Effector memory CD8-positive, alpha-beta T cell (primary cell): ENCODE results near the gene CRIP2.
A peak's percentile ranks its signal among the peaks of the same experiment; 100 is the strongest.

ENCODE experiments used
- ATAC-seq: fragments of 150-1000 bp; cut with Tn5 transposase; replicated peaks from 2 replicates; pipeline ENCODE4 v1.10.0; 2021; ENCODE audit warnings: mild to moderate bottlenecking, moderate library complexity
- DNase-seq, 3 experiments: peaks; one replicate each; pipeline ENCODE4 v3.0.0; 2021
- H3K27ac Mint-ChIP-seq, 2 donors: one replicate each; pipeline ENCODE4 v1.8.0; 2022; ENCODE audit warnings: mild to moderate bottlenecking in 2 of 2, mixed read lengths in 2 of 2, moderate library complexity in 2 of 2
- H3K27me3 Mint-ChIP-seq, 2 donors: one replicate each; pipeline ENCODE4 v1.8.0; 2022; ENCODE audit warnings: mixed read lengths in 2 of 2
- H3K36me3 Mint-ChIP-seq: one replicate; pipeline ENCODE4 v1.8.0; 2022; ENCODE audit warnings: mild to moderate bottlenecking, moderate library complexity, mixed read lengths; ENCODE audit not compliant: insufficient read depth
- H3K4me1 Mint-ChIP-seq, 2 donors: one replicate each; pipeline ENCODE4 v1.8.0; 2022; ENCODE audit warnings: low read depth in 2 of 2, mixed read lengths in 2 of 2
- H3K4me3 Mint-ChIP-seq, 2 donors: one replicate each; pipeline ENCODE4 v1.8.0; 2022; ENCODE audit warnings: mild to moderate bottlenecking in 2 of 2, mixed read lengths in 2 of 2, moderate library complexity in 2 of 2
- H3K9me3 Mint-ChIP-seq, 2 donors: one replicate each; pipeline ENCODE4 v1.8.0; 2022; ENCODE audit warnings: mixed read lengths in 2 of 2

The CRIP2 gene

DNA sequence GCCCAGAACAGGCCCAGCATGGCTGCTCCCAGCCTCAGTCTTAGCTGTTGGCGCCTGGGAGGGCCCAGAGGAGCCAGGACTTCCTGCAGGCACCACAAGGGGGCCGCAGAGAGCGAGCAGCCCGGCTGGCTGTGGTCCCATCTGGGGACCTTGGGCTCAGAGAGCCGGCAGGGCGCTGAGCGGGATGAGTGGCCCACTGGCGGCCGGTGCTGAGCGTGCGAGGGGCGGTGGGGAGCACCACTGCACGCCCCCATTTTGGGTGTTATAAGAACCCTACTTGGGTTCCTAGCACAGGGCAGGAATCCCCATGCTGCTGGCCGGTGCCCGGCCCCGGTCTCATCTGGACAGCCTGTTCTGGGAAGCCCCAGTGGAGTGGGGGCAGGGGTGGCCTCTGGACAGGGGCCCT is 25.9 kb upstream of the CRIP2 start:
- Mint-ChIP-seq H3K36me3 (peaks cover 7% of the 10 kb centered on the region), H3K4me3 (no peak overlapping the region), H3K27me3 (no peaks in the 10 kb centered on the region), H3K9me3 (no peaks in the 10 kb centered on the region), H3K27ac (no peak overlapping the region), H3K4me1 (no peaks in the 10 kb centered on the region)
- DNase-seq (peak; percentile 68 to 75 (median 72)), ATAC-seq (peak; percentile 99)

DNA sequence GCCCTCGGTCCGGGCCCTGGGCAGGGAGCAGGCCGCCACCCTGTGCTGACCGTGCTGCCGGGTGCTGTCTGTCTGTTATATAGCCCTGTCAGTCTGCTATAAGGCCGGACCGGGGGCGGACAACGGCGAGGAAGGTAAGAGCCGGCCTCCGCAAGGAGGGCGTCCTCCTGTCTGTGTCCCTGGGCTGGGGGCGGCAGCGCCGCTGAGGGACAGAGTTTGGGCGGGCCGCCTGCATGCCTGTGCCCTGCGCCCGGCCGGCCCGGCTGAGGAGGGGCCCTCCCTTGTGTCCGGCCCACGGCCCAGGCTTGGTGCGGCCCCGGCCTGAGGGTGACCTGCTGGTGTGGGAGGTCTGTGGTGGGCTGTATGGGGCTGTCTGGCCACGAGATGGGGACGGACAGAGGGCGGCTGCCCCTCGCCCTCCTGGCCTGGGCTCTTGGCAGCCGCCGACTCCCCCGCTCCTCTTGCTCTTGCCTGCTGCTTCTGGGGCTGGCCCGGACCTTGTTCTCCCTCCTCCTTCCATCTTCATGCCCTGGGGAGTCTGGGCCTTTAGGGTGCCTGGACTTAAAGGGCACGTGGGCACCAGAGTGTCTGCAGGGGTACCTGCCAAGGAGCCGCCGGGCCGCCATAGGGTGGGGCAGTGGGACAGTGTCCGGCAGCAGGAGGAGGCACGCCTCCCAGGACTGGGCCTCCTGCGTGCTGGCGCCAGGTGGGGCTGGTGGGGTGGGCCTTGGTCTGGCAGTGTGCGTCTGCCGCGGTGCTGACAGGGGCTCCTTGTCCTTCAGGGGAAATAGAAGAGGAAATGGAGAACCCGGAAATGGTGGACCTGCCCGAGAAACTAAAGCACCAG is 25.1 kb upstream of the CRIP2 start:
- DNase-seq = no peak
- H3K4me1 Mint-ChIP-seq = no peaks in the 10 kb centered on the region
- H3K4me3 Mint-ChIP-seq = no peak overlapping the region
- peaks cover 11% of the 10 kb centered on the region for H3K36me3 Mint-ChIP-seq
- H3K27ac Mint-ChIP-seq = no peak overlapping the region
- no peaks in the 10 kb centered on the region for H3K27me3 Mint-ChIP-seq
- no peak for ATAC-seq
- H3K9me3 Mint-ChIP-seq = no peaks in the 10 kb centered on the region

DNA sequence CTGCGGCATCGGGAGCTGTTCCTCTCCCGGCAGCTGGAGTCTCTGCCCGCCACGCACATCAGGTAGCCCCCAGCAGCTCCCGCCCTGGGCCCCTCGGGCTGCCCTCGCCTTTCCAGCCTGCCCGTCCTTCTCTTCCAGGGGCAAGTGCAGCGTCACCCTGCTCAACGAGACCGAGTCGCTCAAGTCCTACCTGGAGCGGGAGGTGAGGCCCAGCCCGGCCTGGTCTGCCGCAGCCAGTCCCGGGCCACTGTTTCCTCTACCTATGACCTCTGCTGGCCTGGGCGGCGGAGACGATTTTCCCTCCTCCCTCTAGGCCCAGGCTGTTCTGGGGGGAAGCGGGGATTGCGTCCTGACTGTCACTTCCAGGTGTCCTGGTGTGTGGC is 24.5 kb upstream of the CRIP2 start:
- no peak for ATAC-seq
- H3K4me3 Mint-ChIP-seq = no peak overlapping the region
- no peak for DNase-seq
- H3K4me1 Mint-ChIP-seq = no peaks in the 10 kb centered on the region
- H3K27ac Mint-ChIP-seq = no peak overlapping the region
- H3K27me3 Mint-ChIP-seq = no peaks in the 10 kb centered on the region
- peaks cover 14% of the 10 kb centered on the region for H3K36me3 Mint-ChIP-seq
- H3K9me3 Mint-ChIP-seq = no peaks in the 10 kb centered on the region

DNA sequence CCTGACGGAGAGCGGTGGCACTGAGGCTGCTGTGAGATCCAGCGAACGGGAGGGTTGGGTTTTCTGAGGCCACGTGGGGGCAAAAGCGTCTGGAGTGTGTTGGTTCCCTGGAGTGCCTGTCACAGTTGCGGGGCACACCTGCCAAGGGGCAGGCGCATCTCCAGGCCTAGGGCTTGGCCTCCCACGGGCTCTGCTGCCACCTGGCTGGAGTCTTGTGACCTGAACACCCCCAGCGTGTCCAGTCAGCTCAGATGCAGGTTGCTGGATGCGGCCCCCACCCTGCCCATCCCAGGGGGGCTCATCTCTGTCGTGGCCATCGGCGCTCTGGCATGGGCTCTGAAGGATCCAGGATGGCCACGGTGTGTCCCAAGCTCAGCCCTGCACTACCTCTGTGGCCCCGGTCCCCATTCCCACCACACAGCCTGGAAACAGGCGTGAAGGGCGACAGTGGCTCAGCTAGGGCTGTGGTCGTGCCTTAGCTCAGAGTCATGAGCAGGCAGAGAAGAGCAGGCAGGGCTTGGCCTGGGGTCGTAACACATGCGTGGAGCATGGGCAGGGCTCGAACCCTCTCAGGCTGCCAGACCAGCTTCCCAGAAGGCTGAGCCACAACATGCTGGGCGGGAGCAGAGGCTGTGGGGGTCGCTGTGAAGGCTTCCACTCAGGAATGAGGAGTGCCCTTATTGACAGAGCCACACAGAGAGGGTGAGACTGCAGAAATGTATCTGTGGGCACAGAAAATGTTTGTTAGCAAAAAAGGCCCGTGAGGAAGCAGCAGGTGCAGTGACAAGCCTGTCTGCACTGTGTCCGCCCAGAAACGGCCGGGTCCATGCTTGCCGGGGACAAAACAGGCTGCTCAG is 23.5 kb upstream of the CRIP2 start:
- H3K36me3 Mint-ChIP-seq = peaks cover 10% of the 10 kb centered on the region
- no peak for DNase-seq
- no peaks in the 10 kb centered on the region for H3K27me3 Mint-ChIP-seq
- H3K9me3 Mint-ChIP-seq = no peaks in the 10 kb centered on the region
- H3K4me3 Mint-ChIP-seq = no peak overlapping the region
- peaks cover 0 to 4% of the 10 kb centered on the region in 2 donors for H3K4me1 Mint-ChIP-seq
- no peak for ATAC-seq
- no peak overlapping the region for H3K27ac Mint-ChIP-seq

DNA sequence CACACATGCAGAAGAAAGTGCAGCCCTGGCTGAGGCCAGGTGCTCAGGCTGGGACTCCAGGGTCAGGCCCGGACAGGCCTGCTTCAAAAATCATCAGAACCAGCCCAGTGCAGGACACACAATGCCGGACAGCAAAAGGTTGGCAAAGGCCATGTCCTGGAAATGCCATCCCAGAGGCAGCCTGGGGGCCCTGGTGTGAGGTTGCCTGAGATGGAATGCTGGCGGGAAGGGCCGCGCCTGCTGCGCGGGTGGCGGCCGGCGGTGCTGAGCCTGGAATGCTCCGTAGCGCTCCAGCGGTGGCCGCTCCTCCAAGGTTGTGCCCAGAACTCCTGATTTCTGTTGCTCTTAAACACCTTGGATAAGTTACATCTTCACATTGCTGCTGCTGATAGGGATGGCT is 21.7 kb upstream of the CRIP2 start:
- no peaks in the 10 kb centered on the region for H3K27me3 Mint-ChIP-seq
- peaks cover 10% of the 10 kb centered on the region for H3K36me3 Mint-ChIP-seq
- no peak for ATAC-seq

DNA sequence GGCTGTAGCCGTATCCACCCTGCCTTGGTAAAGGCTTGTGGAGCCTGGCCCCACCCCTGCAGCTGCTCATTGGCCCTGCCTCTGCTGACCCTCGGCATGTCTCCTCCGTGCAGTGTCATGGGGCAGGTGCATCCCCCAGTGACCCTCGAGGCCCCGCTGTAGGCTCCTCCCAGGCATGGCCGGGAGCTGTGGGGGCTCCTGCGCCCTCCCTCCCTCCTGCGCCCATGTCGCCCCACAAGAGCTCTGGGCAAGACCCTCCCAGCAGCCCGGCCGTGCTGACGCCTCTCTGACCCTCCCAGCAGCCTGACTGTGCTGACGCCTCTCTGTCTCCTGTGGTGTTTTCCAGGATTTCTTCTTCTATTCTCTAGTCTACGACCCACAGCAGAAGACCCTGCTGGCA is 20.8 kb upstream of the CRIP2 start:
- DNase-seq (no peak), ATAC-seq (no peak)
- Mint-ChIP-seq H3K4me1 (peaks cover 0 to 4% of the 10 kb centered on the region in 2 donors), H3K36me3 (peaks cover 10% of the 10 kb centered on the region), H3K4me3 (no peak overlapping the region), H3K9me3 (no peaks in the 10 kb centered on the region), H3K27ac (no peak overlapping the region), H3K27me3 (no peaks in the 10 kb centered on the region)

More for the DNA sequence above, 21.7 kb upstream of the CRIP2 start:
- Mint-ChIP-seq H3K27ac (peak overlapping the region in 1 of 2 donors; percentile 63), H3K4me1 (peaks cover 0 to 4% of the 10 kb centered on the region in 2 donors), H3K4me3 (no peak overlapping the region), H3K9me3 (no peaks in the 10 kb centered on the region)
- no peak for DNase-seq

DNA sequence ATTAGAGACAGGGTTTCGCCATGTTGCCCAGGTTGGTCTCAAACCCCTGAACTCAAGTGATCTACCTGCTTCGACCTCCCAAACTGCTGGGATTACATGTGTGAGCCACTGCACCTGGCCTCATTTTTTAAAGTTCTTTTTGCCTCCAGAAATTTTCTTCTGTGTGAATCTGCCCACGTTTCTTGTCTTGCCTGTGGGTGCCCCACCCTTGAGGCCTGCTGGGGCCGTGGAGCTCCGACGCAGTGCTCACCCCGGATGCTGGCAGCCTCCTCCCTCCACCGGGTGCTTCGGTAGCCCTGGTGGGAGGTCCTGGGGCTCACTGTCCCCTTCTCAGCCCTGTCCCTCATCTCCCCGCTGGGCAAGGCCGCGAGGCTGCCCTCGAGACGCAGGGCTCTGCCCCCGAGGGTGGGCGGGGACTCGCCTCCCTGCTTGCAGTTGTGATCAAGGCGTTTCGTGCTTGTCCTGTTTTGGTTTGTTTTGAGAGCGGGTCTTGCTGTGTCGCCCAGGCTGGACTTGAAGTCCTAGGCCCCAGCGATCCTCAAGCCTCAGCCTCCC is 19.5 kb upstream of the CRIP2 start:
- no peak overlapping the region for H3K4me3 Mint-ChIP-seq

DNA sequence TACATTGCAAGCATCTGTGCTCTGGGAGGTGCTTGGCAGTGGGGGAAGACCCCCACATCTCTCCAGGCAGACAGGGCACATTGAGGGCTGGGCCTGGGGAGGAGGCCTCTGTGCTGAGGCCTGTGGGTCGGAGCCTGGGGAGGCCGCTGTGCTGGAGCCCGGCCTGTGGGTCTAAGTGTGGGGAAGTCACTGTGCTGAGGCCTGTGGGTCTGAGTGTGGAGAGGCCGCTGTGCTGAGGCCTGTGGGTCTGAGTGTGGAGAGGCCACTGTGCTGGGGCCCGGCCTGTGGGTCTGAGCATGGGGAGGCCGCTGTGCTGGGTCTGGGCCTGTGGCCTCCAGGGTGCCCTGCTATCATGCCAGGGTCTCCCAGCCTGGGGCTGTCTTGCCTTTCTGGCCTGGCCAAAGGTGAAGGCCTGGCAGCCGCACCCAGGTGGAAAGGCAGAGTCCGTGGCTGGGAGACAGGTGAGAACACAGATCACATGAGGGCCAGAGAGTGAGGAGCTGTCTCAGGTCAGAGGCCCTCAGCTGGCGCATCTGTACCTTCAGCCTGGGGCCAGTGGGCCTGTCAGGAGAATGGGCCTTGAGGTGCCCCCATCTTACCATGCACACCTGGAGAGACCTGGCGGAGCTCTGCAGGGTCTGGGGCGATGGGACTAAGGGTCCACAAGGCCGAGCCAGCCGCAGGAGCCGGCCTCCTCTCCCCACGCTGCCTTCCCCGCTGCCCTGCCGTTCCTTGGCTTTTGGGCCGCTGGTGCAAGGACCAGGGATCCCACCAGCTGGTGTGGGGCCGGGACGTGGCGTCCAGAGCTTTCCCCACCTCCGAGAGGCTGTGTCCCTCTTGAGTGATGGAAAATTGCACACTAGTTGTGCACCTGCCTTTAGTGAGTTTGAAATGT is 18.6 kb upstream of the CRIP2 start:
- Mint-ChIP-seq H3K27ac (peak overlapping the region; percentile 15 to 73), H3K27me3 (no peaks in the 10 kb centered on the region), H3K9me3 (no peaks in the 10 kb centered on the region), H3K36me3 (peaks cover 10% of the 10 kb centered on the region), H3K4me3 (no peak overlapping the region), H3K4me1 (peaks cover 0 to 4% of the 10 kb centered on the region in 2 donors)
- ATAC-seq (no peak), DNase-seq (no peak)

More for the DNA sequence above, 19.5 kb upstream of the CRIP2 start:
- Mint-ChIP-seq H3K27me3 (no peaks in the 10 kb centered on the region), H3K4me1 (peaks cover 0 to 4% of the 10 kb centered on the region in 2 donors), H3K9me3 (no peaks in the 10 kb centered on the region), H3K27ac (peak overlapping the region; percentile 15 to 73), H3K36me3 (peaks cover 10% of the 10 kb centered on the region)
- DNase-seq = no peak
- no peak for ATAC-seq

DNA sequence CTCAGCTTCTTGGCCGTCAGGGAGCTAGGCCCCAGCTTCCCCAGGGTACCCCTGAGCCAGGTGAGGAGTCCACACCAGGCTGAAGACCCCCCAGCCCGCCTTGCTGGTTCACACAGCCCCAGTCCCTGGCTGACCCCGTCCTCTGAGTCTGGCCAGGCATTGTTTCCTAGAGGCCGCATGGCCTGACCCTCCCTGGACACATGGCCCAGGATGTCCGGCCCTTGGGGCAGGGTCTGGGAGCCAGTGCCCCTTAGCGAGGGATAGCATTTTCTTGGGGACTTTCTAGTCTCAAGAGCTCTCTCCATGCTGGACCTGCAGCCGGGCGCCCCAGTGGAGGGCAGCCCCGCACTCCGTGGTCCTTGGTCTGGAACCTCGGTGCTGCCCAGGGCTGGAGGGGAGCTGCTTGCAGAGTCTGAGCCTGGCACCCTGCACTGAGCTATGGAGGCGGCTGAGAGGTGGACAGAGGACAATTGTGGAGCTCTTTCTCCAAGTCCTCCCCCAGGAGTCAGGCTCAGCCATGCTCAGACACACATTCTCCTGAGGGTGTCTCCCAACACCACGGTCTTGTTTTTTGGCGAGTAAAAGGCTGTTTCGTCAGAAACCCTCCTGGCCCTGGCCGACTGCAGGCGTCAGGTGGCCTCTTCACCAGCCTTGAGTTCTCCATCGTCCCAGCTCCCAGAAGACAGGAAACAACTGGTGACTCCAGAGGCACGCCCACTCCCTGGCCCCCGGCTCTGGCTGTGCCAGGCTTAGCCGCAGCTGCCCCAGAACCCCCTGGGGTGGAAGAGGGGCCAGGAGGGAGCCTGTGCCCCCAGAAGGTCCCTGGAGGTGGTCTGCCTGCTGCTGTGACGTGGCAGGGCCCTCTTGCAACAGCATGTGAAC is 17.6 kb upstream of the CRIP2 start:
- Mint-ChIP-seq H3K27me3 (no peaks in the 10 kb centered on the region), H3K9me3 (no peaks in the 10 kb centered on the region), H3K4me3 (no peak overlapping the region), H3K4me1 (peaks cover 0 to 4% of the 10 kb centered on the region in 2 donors), H3K36me3 (peaks cover 7% of the 10 kb centered on the region), H3K27ac (no peak overlapping the region)
- DNase-seq (no peak), ATAC-seq (no peak)

DNA sequence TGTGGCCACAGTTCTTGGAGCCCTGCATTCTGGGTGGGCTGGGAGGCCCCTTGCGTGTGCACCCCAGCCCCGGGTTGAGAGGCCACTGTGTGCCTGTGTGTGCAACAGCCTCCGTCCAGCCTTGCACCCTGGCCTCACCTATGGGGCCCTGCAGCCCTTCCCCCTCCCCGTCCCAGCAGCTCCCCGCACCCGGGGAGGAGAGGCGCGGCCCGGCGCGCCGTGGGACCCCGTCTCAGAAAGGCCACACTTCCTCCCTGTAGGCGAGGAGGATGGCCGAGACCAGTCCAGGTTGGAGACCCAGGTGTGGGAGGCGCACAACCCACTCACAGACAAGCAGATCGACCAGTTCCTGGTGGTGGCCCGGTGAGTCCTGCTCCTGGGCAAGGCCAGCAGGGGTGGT is 16.6 kb upstream of the CRIP2 start:
- H3K36me3 Mint-ChIP-seq = peaks cover 7% of the 10 kb centered on the region
- no peaks in the 10 kb centered on the region for H3K9me3 Mint-ChIP-seq
- H3K4me3 Mint-ChIP-seq = no peak overlapping the region
- ATAC-seq (no peak), DNase-seq (no peak)
- peaks cover 0 to 4% of the 10 kb centered on the region in 2 donors for H3K4me1 Mint-ChIP-seq
- H3K27me3 Mint-ChIP-seq = no peaks in the 10 kb centered on the region
- no peak overlapping the region for H3K27ac Mint-ChIP-seq

DNA sequence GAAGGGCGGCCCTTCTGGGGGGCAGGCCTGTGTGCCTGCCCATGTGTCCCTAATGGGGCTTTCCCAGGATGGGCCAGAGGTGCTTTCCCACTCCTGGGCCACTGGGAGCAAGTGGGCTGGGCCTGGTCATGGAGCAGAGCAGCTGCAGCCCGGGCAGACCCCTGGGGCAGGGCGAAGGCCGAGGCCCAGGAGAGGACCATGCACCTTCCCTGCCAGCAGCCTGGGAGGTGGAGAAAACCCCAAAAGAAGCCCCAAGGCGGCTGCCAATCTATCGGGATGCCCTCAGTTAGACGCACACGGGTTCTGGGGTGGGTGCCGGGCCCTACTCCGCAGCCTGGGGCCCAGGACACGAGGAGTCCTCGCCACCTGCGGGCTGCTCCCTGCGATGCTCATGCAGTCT is 16.1 kb upstream of the CRIP2 start:
- ATAC-seq (no peak), DNase-seq (no peak)
- H3K27ac Mint-ChIP-seq = no peak overlapping the region
- no peak overlapping the region for H3K4me3 Mint-ChIP-seq
- peaks cover 9% of the 10 kb centered on the region for H3K36me3 Mint-ChIP-seq
- H3K9me3 Mint-ChIP-seq = no peaks in the 10 kb centered on the region
- H3K27me3 Mint-ChIP-seq = no peaks in the 10 kb centered on the region
- H3K4me1 Mint-ChIP-seq = peaks cover 0 to 4% of the 10 kb centered on the region in 2 donors

DNA sequence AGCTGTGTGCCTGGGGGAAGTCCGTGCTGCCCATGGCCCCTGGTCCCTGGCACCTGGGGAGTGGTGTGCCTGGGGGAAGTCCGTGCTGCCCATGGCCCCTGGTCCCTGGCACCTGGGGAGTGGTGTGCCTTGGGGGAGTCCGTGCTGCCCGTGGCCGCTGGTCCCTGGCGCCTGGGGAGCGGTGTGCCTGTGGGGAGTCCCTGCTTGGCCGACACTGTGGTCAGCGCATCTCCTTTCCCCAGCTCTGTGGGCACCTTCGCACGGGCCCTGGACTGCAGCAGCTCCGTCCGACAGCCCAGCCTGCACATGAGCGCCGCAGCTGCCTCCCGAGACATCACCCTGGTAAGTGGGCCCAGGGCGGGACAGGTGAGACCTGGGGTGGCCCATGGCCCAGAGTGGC is 14.5 kb upstream of the CRIP2 start:
- H3K27ac Mint-ChIP-seq = no peak overlapping the region
- DNase-seq = no peak
- no peak for ATAC-seq
- no peaks in the 10 kb centered on the region for H3K27me3 Mint-ChIP-seq
- H3K4me1 Mint-ChIP-seq = peaks cover 0 to 4% of the 10 kb centered on the region in 2 donors
- H3K9me3 Mint-ChIP-seq = no peaks in the 10 kb centered on the region
- peaks cover 2% of the 10 kb centered on the region for H3K36me3 Mint-ChIP-seq
- no peak overlapping the region for H3K4me3 Mint-ChIP-seq
